AG10803 (cell line): ENCODE data around the gene COP1.

Experiments used
- DNase-seq: peaks from one replicate; pipeline ENCODE4 v3.0.0; 2010; ENCODE audit warnings: low read depth
- H3K4me3 ChIP-seq: 2 replicates; pipeline ENCODE4 v1.5.1; 2011; ENCODE audit warnings: mild to moderate bottlenecking, low read length, control low read depth
- TF ChIP-seq, protein P1 (sequence below): conservative IDR thresholded peaks from 2 replicates; pipeline ENCODE4 v1.5.1; 2011; ENCODE audit warnings: mild to moderate bottlenecking, low read length, control low read depth, inconsistent platforms

COP1 gene

DNA sequence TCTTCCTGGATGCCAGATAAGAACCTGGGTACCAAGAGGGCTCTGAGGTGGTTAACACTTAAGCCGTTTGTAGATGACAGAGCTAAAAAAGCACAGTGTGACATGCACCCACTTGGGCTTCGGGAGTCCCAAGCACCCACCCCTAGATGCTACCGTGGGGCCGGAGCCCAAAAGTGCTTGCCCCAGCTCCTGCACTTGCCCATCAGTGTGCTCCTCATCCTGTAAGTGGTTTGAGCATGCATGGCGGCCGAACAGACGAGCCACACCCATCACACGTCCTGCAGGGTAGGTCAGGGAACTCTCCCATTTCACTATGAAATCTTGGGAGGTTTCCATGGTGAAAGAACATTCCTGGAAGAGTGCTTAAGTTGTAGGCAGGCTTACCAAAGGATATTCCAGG is 304.8 kb downstream of the COP1 start:
- DNase-seq, result no peak
- TF ChIP-seq, protein P1, sequence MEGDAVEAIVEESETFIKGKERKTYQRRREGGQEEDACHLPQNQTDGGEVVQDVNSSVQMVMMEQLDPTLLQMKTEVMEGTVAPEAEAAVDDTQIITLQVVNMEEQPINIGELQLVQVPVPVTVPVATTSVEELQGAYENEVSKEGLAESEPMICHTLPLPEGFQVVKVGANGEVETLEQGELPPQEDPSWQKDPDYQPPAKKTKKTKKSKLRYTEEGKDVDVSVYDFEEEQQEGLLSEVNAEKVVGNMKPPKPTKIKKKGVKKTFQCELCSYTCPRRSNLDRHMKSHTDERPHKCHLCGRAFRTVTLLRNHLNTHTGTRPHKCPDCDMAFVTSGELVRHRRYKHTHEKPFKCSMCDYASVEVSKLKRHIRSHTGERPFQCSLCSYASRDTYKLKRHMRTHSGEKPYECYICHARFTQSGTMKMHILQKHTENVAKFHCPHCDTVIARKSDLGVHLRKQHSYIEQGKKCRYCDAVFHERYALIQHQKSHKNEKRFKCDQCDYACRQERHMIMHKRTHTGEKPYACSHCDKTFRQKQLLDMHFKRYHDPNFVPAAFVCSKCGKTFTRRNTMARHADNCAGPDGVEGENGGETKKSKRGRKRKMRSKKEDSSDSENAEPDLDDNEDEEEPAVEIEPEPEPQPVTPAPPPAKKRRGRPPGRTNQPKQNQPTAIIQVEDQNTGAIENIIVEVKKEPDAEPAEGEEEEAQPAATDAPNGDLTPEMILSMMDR, result no peak
- no peak overlapping the region for H3K4me3 ChIP-seq

DNA sequence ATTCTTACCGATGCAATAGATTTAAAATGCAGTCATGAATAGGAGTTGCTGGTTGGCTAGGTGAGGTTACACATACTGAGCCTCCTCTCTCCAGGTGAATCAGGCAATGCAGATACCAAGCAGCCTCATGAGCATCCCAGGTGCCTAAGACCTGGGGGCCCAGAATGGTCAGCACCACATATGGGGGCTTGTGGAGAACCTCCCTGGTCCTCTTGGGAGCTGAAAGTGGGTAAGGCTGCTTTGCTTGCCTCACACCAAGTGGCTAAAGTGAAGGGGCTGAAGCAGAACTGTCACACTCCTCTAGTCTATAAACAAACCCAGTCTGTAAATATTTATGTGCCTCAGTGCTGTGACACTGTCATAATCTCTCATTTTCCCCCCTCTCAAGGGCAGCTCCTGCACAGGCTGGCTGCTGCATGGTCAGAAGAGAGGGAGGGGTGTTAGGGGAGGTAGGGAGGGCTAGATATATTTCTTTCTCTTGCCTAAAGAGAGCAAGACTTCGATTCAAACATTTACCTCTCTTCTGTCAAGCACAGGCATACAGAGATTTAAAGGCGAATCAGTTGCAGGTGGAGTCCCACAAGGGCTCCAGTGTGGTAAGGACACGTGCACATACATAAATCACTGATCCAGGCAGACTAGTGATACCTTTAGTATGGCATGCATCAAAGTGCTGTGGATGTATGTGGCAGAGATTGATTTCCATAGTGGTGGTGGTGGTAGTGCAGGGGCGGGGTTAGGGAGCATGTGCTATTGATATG is 305.8 kb downstream of the COP1 start:
- TF ChIP-seq, protein P1, result no peak
- no peak for DNase-seq
- no peak overlapping the region for H3K4me3 ChIP-seq

DNA sequence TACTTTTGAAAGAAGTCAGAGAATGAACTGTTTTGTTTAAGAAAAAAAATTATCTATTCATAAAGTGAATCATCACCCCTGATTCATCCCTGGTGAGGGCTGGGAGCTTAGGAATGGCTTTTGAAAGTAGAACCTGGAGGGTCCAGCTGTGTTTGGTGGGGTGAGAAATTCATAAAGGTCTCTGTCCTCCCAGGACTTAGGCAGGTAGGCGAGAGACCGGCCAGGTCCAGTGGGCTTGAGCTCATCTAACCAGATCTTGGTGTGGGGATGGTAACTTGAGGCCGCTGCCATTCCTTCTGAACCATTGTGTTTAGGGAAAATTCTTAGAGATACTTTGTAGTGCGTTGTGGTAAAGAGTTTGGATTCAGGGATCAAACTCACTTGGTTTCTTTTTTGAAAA is 306.9 kb downstream of the COP1 start:
- H3K4me3 ChIP-seq, result no peak overlapping the region
- DNase-seq, result no peak
- TF ChIP-seq, protein P1, result no peak

DNA sequence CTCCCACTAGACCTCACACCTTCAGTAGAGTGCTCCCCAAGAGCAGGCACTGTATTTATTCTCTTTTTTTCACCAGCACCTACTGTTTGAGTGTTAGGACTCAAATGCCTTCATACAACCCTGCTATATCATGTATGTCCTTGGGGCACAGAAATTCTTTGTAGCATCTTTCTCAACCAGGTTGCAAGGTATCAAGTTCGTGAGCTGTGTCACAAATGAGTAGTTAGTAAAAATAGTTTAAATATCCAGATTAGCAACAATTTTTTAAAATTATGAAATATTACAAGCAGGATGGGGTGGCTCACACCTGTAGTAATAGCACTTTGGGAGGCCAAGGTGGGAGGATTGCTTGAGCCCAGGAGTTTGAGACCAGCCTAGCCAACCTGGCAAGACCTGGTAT is 311.1 kb downstream of the COP1 start:
- TF ChIP-seq, protein P1, result no peak
- DNase-seq, result no peak
- no peak overlapping the region for H3K4me3 ChIP-seq
